ENCODE results near the gene ORM1. TPM values are rescaled to one million over a fixed set of nuclear protein-coding genes. Genes with fewer than 3 reads are reported as not detected.

ORM1 gene
- total RNA-seq, 1 experiment from 2014 or later: 4.4 TPM

DNA sequence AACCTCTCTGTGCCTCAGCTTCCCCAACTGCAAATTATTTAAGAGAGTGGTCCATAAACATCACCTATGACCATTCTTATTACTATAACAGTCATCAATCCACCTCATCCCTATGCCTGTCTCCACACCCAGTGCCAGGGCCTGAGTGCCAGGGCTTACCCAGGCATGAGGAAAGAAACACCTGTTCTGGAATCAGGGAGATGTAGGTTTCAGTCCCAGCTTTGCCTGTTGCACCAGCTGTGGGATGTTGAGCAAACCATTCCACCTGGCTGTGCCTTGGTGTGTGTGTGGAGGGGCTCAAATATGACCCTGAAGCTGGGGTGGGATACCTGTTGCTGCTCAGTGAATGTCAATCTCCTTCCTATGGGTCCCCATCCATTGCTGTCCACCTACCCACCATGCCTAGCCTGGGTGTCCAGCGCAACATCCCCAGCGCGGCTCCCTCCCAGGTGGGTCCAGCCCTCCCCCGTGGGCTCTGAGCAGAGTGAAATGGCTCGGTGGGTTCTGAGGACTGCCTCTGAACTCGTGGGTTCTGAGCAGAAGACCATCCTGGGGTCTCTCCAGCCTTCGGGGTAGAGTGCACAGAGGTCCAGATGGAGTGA lies 48.5 kb downstream of the ORM1 start:
- Mint-ChIP-seq H3K27ac (peak overlapping the region in 1 of 3 experiments; percentile 99; a peak in 3 of 7 replicates), H3K4me1 (peaks cover 45 to 51% of the 10 kb centered on the region in 2 experiments), H3K4me3 (no peak overlapping the region), H3K36me3 (ENCODE audit: insufficient read depth in 1 of 3, low read depth in 3 of 3) (peaks cover 13 to 26% (median 17%) of the 10 kb centered on the region in 3 experiments), H3K27me3 (ENCODE audit: low read depth) (no peaks in the 10 kb centered on the region), H3K9me3 (no peaks in the 10 kb centered on the region)
- H3K23ac ChIP-seq (ENCODE audit: insufficient read length, low read depth, low read length): no peak overlapping the region
- no peak overlapping the region for H2BK20ac ChIP-seq (ENCODE audit: low read depth, low read length, poor library complexity, severe bottlenecking)
- DNase-seq: no peak
- H3K27ac ChIP-seq (ENCODE audit: insufficient read length, low read depth, low read length): no peak overlapping the region
- no peak overlapping the region for H3K9ac ChIP-seq (ENCODE audit: extremely low read depth, insufficient read length, low read length)
- peak overlapping the region; percentile 26 for H4K91ac ChIP-seq (ENCODE audit: insufficient read length, low read depth, low read length)
- H3K9me3 ChIP-seq (ENCODE audit: control insufficient read depth, low read depth, low read length): no peaks in the 10 kb centered on the region
- H3K18ac ChIP-seq (ENCODE audit: insufficient read length, low read depth, low read length): no peak overlapping the region
- no peak overlapping the region for H2BK120ac ChIP-seq (ENCODE audit: low read depth, low read length, poor library complexity, severe bottlenecking)
- no peaks in the 10 kb centered on the region for H3K79me1 ChIP-seq (ENCODE audit: insufficient read depth, low read depth, low read length, poor library complexity, severe bottlenecking)
- H3T11ph ChIP-seq (ENCODE audit: low read length): no peak overlapping the region
- H2AFZ ChIP-seq (ENCODE audit: low read length): no peak overlapping the region
- no peak overlapping the region for H3K4me2 ChIP-seq (ENCODE audit: insufficient read depth, insufficient read length, low read length)
- H3K79me2 ChIP-seq (ENCODE audit: insufficient read depth, low read length): 0 out of 2 replicates have a peak, but pooled peaks cover 3% of the 10 kb centered on the region
- TF ChIP-seq, protein P1, sequence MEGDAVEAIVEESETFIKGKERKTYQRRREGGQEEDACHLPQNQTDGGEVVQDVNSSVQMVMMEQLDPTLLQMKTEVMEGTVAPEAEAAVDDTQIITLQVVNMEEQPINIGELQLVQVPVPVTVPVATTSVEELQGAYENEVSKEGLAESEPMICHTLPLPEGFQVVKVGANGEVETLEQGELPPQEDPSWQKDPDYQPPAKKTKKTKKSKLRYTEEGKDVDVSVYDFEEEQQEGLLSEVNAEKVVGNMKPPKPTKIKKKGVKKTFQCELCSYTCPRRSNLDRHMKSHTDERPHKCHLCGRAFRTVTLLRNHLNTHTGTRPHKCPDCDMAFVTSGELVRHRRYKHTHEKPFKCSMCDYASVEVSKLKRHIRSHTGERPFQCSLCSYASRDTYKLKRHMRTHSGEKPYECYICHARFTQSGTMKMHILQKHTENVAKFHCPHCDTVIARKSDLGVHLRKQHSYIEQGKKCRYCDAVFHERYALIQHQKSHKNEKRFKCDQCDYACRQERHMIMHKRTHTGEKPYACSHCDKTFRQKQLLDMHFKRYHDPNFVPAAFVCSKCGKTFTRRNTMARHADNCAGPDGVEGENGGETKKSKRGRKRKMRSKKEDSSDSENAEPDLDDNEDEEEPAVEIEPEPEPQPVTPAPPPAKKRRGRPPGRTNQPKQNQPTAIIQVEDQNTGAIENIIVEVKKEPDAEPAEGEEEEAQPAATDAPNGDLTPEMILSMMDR (conservative IDR thresholded peaks at IDR 0.05): no peak
- no peaks in the 10 kb centered on the region for H3K27me3 ChIP-seq (ENCODE audit: insufficient read depth, low read length)
- H3K23me2 ChIP-seq (ENCODE audit: insufficient read length, low read depth, low read length, poor library complexity, severe bottlenecking): peaks cover 5% of the 10 kb centered on the region
- no peak overlapping the region for H4K5ac ChIP-seq (ENCODE audit: insufficient read length, low read depth, low read length)
- no peaks in the 10 kb centered on the region for H4K20me1 ChIP-seq (ENCODE audit: control insufficient read depth, insufficient read depth, insufficient read length)
- WGBS (ENCODE audit: extremely low coverage, insufficient read length, low lambda C conversion rate): no CpG with 5 or more reads among the region's 7 CpGs
- H3K4ac ChIP-seq (ENCODE audit: low read depth, low read length): no peak overlapping the region; the same call in 1 of the 2 replicates
- H2BK5ac ChIP-seq (ENCODE audit: insufficient read length, low read length): no peak overlapping the region
- no peak overlapping the region for H2AK5ac ChIP-seq (ENCODE audit: insufficient read length, low read length)
- H4K8ac ChIP-seq (replicated peaks; ENCODE audit: insufficient read length, low read depth, low read length): no peak overlapping the region
- H2BK12ac ChIP-seq (ENCODE audit: insufficient read length, low read depth, low read length): no peak overlapping the region
- no peak overlapping the region; the same call in 1 of the 2 replicates for H2BK15ac ChIP-seq (ENCODE audit: low read depth, low read length)
- H3K56ac ChIP-seq (ENCODE audit: insufficient read length, low read depth, low read length): no peak overlapping the region
- peaks cover 13% of the 10 kb centered on the region for H3K4me1 ChIP-seq (ENCODE audit: insufficient read depth, low read length)
- no peak overlapping the region; the same call in 1 of the 2 replicates for H3K14ac ChIP-seq (ENCODE audit: insufficient read depth, low read length)
